ENCODE data around the gene ARHGAP42.
"Not testable (repeated sequence)": the region's sequence is repeated elsewhere in the genome, so short reads cannot be mapped to it uniquely, and the experiment has no call there.

The ARHGAP42 gene

DNA sequence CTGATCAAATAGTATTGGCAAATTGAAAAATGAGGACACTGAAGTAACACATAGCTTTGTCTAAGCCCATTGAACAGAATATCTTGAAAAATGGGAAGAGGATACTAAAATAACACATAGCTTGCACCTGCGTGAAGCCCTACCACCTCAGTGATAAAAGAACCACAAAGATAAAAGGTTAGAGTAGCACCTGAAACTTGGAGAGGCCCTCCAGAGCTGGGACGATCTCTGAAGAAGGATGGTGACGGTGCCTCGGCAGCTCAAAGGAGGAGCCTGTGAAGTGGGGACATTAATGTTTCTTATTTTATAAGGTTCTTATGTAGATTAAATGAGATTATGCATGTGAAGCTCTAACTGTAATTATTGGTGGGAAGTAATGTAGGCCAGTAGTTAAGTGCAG is 23.1 kb upstream of the ARHGAP42 start:
- Histone ChIP-seq H3K27me3 (ENCODE audit: insufficient read depth, poor library complexity, severe bottlenecking) (no peaks in the 10 kb centered on the region), H3K27ac (replicated peaks) (no peak overlapping the region), H3K4me3 (replicated peaks; ENCODE audit: insufficient read depth, low read length) (no peak overlapping the region)
- DNase-seq (ENCODE audit: low read depth in 1 of 2, low spot score in 1 of 2): no peak
- TF ChIP-seq GABPA (IDR thresholded peaks at IDR 0.05; ENCODE audit: low read depth) (no peak), POLR2AphosphoS5 (IDR thresholded peaks at IDR 0.05; ENCODE audit: low read depth) (no peak), REST (IDR thresholded peaks at IDR 0.05; ENCODE audit: insufficient replicate concordance, low read depth) (no peak), SPI1 (IDR thresholded peaks at IDR 0.05; ENCODE audit: borderline replicate concordance, low read depth) (no peak)
- TF ChIP-seq, protein P1, sequence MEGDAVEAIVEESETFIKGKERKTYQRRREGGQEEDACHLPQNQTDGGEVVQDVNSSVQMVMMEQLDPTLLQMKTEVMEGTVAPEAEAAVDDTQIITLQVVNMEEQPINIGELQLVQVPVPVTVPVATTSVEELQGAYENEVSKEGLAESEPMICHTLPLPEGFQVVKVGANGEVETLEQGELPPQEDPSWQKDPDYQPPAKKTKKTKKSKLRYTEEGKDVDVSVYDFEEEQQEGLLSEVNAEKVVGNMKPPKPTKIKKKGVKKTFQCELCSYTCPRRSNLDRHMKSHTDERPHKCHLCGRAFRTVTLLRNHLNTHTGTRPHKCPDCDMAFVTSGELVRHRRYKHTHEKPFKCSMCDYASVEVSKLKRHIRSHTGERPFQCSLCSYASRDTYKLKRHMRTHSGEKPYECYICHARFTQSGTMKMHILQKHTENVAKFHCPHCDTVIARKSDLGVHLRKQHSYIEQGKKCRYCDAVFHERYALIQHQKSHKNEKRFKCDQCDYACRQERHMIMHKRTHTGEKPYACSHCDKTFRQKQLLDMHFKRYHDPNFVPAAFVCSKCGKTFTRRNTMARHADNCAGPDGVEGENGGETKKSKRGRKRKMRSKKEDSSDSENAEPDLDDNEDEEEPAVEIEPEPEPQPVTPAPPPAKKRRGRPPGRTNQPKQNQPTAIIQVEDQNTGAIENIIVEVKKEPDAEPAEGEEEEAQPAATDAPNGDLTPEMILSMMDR (IDR thresholded peaks at IDR 0.05; ENCODE audit: insufficient read depth, low read length): no peak

GRCh38 chr11:100666816-100667215 is 20.3 kb upstream of the ARHGAP42 start:
- not testable (repeated sequence) for H3K4me3 ChIP-seq (replicated peaks; ENCODE audit: insufficient read depth, low read length); H3K27ac ChIP-seq (replicated peaks); H3K27me3 ChIP-seq (ENCODE audit: insufficient read depth, poor library complexity, severe bottlenecking); DNase-seq (ENCODE audit: low read depth in 1 of 2, low spot score in 1 of 2)

DNA sequence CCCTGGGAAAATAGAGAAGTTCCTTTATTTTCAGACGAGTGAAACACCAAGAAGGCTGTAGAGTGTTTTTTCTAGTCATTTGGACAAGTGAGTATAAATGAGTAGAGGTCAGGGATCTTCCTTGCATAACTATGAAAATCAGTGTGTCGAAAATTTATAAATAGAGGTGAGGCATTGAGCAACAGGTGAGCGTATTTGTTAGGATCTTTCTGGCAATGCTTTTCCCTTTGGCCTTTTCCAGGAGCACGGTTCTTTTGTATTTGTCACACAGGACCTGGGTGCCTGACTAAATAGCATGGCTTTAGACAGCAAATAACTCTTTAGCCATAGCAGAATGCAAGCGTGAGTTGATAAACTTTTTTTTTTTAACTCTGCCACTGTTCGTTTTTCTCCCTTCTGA is 19.6 kb upstream of the ARHGAP42 start:
- H3K27me3 ChIP-seq (ENCODE audit: insufficient read depth, poor library complexity, severe bottlenecking): no peaks in the 10 kb centered on the region
- no peak overlapping the region for H3K4me3 ChIP-seq (replicated peaks; ENCODE audit: insufficient read depth, low read length)
- no peak overlapping the region for H3K27ac ChIP-seq (replicated peaks)
- TF ChIP-seq POLR2AphosphoS5 (IDR thresholded peaks at IDR 0.05; ENCODE audit: low read depth) (no peak), GABPA (IDR thresholded peaks at IDR 0.05; ENCODE audit: low read depth) (no peak), REST (IDR thresholded peaks at IDR 0.05; ENCODE audit: insufficient replicate concordance, low read depth) (no peak), SPI1 (IDR thresholded peaks at IDR 0.05; ENCODE audit: borderline replicate concordance, low read depth) (no peak)
- TF ChIP-seq, protein P1 (IDR thresholded peaks at IDR 0.05; ENCODE audit: insufficient read depth, low read length): no peak
- no peak for DNase-seq (ENCODE audit: low read depth in 1 of 2, low spot score in 1 of 2)

DNA sequence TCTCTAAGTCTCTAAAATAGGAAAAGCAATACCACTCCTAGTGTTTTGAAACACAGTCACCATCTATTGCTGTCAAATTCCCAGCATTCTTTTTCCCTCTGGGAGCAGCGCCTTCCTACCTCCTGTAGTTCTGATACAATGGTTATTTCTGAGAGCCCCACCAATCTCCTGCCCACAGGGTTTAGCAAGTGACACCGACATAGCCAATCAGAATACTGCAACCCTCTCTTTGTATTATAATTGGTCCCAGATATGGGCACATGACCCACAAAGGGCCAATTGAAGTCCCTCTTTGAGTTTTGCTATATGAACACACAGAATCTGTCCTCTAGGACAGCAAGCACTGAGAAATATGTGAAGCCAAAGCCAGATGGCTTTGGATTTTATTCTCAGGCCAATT is 16.9 kb upstream of the ARHGAP42 start:
- DNase-seq (ENCODE audit: low read depth in 1 of 2, low spot score in 1 of 2): no peak
- TF ChIP-seq POLR2AphosphoS5 (IDR thresholded peaks at IDR 0.05; ENCODE audit: low read depth) (no peak), SPI1 (IDR thresholded peaks at IDR 0.05; ENCODE audit: borderline replicate concordance, low read depth) (no peak), REST (IDR thresholded peaks at IDR 0.05; ENCODE audit: insufficient replicate concordance, low read depth) (no peak), GABPA (IDR thresholded peaks at IDR 0.05; ENCODE audit: low read depth) (no peak)
- TF ChIP-seq, protein P1 (IDR thresholded peaks at IDR 0.05; ENCODE audit: insufficient read depth, low read length): no peak

More for the DNA sequence above, 16.9 kb upstream of the ARHGAP42 start:
- no peaks in the 10 kb centered on the region for H3K27me3 ChIP-seq (ENCODE audit: insufficient read depth, poor library complexity, severe bottlenecking)
- no peak overlapping the region for H3K4me3 ChIP-seq (replicated peaks; ENCODE audit: insufficient read depth, low read length)
- H3K27ac ChIP-seq (replicated peaks): no peak overlapping the region

All from HL-60 (cell line).